HG03108 (cell line): ENCODE results near the gene SYT2.
"Not testable (repeated sequence)": the region's sequence is repeated elsewhere in the genome, so short reads cannot be mapped to it uniquely, and the experiment has no call there.

Experiments used
- ATAC-seq: cut with Tn5 transposase; IDR thresholded peaks from one replicate; pipeline ENCODE4 v1.9.1; 2021; ENCODE audit warnings: moderate library complexity; ENCODE audit not compliant: unreplicated experiment

SYT2 gene

DNA sequence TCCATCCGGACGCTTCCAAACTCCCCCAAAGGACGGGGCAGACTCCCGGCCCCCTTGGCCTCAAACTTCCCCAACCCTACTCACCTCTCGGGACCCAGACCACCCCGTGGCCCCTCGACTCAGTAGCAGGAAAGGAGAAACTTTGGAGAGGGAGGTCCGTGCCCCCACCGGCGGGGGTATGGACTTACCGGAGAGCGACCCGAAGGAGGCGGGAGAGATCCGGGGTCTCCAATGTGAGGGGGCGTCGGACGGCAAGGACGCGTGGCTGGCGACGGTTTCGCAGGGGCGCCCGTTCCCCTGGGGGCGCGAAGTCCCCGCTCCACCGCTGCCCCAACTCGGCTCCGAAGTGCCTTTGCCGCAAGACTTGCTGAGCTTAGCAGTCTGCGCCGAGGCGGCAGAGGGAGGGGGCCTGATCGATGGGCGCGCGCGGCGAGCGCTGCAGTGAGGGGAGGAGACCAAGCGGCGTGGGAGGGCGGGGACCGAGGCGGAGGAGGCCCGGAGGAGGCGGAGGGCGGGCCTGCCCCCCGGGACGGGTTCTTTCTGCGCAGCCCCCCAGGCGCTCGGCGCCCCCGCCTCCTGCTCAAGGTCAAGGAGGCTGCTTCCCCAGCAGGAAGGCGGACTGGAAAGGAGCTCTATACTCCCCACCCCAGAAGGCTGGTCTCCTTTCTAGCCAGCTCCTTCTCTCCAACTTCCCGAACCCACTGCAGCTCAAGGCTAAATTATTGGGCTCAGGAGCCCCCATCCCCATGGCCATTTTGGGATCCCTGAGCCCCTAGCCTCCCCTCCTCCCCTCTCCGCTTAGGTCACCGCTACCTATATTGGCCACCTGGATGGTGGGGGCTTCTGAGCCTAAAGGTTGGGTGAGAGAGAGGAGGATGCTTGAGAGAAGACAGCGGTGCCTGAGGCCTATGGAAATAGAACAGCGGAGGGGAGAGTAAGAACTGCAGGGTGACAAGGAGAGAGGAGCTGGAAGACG lies at the start of gene SYT2:
Gene SYT2 (minus strand): TSS at position 385 of the 976 bp plus-strand sequence. CDS start 104,682 bp downstream, outside the sequence.
- no peak for ATAC-seq

DNA sequence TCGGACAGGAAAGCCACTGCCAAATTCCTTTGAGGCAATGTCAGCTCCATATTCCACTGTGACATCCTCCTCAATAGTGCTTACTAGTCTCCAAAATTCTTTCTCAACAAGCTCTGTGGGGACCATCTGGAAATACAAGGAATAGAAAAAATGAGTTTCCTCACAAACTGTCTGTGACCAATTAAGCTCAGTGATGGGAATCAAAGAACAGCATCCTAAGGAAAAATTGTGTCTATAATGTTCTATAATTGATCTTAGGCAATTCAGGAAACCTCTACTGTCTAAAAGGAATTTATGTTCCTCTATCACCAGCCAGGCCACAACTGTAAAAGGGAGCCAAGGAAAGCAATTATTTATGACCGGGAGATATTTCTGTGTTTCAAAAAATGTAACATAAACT lies 46.1 kb upstream of the SYT2 start:
- no peak for ATAC-seq

DNA sequence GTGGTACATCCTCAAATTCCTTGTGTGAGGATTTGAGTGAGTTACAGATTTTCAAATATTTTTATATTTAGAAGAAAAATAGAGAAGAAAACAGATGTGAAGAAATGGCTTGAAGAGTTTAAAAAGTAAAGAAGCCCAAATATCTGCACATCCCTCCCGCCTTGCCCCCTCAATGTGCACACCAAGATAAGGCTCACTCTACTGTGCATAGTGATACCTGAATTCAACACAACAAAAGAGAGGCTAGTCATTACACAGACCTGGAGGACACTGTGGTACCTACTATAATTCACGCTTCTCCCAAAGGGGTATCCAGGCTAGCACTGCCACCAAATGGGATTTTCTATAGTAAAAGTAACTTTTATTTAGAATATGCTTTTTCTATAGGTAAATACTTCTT lies 44.0 kb upstream of the SYT2 start:
- no peak for ATAC-seq

DNA sequence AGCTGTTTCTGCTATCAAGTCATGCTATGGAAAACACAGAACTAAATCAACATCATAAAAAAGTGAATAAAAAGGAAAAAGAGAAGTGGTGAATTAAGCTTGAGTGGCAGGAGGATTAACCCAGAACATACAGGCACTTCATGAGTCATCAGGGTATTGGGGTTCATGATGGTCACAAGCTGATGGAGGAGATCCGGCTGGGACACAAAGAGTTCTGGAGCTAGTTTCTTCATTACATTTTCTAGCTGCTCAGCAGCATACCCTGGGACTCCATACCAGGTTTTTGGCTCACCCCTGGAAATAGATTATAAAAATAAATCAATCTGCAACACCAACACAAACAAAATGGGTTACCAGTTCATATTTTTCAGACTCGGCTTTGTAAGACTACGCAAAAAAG lies 42.5 kb upstream of the SYT2 start:
- no peak for ATAC-seq

DNA sequence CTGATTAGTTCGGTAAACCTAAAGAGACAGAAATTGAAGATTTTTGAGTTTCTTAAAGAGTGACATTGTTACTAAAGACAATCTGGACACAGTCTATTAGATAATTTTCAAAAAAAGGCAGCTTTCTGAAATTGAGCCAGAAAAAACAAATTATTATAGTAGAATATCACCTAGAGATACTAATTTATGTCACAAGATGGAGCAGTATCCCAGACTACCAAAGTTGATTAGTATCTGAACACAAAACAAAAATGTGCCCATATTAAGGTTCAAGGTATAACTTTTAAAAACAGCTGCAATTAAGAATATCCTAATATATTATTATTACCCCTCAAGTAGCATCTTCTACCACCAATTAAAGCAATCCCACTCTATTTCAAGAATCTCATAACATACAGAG lies 40.5 kb upstream of the SYT2 start:
- no peak for ATAC-seq

DNA sequence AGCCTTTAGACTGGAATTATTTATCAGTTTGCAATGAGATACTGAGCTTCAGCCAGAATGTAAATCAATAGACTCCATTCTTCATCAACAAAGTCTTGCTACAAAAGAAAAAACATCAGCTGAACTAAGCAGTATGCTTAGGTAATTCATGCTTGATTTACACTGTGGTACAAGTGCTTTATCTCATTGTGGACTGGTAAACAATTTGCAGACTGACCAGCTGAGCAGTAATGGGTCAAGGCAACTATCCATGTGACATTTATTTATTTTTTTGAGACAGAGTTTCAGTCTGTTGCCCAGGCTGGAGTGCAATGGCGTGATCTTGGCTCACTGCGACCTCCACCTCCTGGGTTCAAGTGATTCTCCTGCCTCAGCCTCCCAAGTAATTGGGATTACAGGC lies 39.8 kb upstream of the SYT2 start:
- ATAC-seq = no peak

DNA sequence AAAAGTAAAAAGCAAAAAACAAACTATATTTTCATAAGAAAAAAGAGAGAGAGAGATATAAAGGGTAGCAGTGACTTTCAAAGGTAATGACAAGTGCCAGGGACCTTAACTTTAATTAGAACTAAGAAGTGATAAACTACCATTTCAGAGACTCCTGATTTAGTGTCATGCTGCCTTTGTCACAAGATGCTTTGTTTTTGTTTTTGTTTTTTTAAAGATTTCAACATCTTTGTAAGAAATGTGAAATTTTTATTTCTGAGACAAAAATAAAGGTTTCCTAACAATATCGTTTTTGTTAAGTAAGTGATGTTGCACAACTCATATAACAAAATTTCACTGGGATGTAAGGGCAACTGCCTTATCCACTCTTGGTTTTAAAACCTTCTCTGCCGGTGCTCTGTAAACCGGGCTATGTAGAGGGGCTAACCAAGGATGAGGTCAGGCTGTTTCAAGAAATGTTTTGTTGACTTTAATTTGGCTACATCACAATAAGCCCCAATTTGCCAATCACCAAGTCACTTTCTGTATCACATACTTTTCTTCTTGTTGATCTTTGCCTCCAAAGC lies 35.2 kb upstream of the SYT2 start:
- no peak for ATAC-seq

DNA sequence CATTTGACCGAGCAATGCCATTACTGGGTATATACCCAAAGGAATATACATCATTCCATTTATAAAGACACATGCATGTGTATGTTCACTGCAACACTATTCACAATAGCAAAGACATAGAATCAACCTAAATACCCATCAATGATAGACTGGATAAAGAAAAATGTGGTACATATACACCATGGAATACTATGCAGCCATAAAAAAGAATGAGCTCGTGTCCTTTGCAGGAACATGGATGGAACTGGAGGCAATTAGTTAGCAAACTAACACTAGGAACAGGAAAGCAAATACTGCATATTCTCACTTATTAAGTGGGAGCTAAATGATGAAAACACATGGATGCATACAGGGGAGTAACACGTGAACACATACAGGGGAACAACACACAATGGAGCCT lies 34.5 kb upstream of the SYT2 start:
- not testable (repeated sequence) for ATAC-seq

DNA sequence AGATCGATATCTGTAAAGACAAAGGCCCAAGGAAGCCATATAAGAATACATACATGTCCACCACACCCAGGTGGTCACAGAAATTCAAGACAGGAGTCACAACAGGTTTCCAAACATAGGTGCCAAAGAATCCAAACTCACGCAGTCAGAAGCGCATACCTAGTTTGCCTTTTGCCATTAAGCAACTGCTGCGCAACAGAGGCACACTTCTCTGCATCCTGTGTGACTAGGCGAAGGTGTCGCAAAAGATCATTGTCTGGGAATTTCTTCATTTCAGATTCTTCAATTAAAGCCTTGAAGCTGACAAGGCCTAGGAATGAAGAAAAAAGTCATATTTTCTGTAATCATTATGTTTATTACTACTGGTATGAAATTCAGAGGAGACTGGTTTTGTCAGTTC lies 32.2 kb upstream of the SYT2 start:
- no peak for ATAC-seq

DNA sequence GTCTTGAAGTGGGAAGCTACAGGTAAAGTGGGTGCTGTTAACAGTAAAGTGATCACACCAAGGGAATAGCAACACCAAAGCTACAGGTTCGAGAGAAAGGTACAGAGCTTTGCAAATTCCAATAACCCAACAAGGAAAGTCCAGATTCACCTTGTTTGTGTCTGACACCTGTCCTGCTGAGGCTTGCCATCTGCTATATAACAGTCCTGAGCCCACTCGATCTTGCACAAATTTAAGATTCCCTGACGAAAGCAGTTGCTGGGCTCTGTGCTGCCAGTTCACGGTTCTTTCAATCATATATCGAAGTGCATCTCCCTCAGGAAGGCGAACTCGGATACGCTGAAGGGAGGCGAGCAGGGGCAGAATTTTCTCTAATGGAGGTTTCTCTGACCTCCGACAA lies 23.0 kb upstream of the SYT2 start:
- no peak for ATAC-seq

DNA sequence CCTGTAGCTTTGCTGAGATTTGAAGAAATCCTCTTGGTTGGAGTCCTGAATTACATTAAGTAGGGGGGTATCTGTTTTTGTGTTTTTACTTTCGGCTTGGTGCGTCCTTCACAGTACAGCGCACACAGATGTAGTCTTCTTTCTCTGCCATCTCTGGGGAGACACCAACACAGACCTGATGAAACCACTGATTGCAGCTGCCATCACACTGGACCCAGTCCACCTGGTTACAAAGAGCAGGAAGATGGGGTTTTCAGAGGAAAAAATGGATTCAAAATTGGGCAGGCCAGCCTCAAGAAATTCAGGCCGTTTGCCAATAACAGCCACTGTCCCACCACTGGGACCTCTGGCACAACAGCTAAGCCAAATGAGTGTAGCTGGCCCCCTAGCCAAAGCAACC lies 18.7 kb upstream of the SYT2 start:
- no peak for ATAC-seq

DNA sequence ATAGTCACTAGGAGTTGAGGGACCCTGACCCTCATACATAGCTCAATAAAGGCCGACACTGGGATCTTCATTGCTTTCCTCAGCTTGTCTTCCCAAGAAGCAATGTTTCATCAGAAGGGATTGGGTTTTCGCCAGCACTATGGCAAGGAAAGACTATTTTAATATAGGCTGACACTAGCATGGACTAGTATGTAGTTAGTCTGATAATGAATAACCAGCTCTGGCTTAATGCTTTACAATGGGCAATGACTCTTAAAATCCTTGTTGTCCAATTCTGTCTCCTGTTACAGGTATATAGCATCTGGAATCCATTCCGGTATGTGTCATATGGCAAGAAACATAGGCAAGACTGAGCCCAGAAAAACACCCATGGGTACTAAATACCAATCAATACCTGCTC lies 15.3 kb upstream of the SYT2 start:
- no peak for ATAC-seq

DNA sequence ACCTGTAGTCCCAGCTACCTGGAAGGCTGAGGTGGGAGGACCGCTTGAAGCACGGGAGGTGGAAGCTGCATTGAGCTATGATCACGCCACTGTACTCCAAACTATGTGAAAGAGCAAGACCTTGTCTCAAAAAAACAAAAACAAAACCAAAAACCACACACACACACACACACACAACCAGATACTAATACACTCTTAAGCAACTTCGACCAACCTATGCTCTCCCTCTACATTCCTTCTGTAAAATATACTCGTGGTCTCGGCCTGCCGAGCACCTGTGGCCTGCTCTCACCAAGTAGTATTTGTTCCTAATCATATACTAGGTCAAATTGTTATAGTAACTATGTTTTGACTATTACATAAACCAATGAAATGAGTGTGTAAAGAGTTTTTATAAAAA lies 13.5 kb upstream of the SYT2 start:
- no peak for ATAC-seq

DNA sequence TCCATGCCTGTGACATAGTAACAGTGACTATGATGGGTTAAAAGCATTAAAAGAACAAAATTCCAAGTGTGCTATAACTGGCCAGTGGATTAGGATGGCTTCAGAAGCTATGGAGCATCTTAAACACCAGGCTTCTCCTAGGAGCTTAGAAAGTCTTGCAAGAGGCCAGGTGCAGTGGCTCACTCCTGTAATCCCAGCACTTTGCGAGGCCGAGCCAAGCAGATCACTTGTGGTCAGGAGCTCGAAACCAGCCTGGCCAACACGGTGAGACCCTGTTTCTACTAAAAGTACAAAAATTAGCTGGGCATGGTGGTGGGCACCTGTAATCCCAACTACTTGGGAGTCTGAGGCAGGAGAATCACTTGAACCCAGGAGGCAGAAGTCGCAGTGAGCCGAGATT lies 12.8 kb upstream of the SYT2 start:
- ATAC-seq = not testable (repeated sequence)

DNA sequence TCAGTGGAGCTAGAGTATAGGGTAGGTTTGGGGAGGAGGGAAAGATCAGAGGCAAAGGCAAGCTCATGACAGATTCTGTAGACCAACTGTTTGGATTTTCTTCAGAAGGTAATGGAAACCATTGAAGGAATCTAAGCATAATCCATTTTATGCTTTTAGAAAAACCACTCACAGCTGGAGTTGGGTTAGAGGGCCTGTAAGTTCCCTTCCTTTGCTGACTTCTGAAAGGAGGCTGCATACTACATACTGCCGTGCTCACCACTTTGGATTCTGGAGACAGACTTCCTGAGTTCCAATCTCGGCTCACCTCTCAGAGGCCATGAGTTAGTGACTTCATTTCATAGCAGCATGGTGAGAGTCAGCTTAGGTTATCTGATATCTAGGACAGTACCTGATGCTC lies 6.4 kb upstream of the SYT2 start:
- ATAC-seq = no peak

DNA sequence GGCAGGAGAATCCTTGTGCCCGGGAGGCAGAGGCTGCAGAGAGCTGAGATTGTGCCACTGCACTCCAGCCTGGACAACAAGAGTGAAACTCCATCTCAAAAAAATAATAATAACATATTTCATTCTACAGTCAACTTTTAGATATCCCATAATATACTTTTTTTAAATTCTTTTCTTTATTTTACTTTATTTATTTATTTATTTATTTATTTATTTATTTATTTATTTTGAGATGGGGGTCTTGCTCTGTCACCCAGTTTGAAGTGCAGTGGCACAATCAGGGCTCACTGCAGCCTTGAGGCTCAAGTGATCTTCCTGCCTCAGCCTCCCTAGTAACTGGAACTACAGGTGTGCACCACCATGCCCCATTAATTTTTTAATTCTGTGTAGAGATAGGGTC lies 3.9 kb upstream of the SYT2 start:
- not testable (repeated sequence) for ATAC-seq

DNA sequence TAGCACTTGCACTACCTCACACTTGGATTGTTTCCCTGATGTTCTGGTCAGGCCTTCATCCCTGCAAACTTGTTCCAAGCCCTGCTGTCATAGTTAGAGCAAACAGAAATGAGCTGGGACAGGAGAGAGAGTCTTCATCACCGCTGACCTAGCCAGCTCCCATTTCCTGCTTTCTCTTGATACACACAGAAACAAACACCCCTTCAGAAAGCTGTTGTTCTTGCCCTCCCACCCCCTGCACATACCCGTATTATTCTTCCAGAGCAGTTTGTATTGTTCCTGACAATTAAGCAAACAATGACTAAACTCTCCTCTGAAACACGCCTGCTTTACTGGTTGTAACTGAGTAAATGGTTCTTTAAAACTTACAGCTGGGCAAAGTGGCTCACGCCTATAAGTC lies 2.9 kb upstream of the SYT2 start:
- no peak for ATAC-seq

DNA sequence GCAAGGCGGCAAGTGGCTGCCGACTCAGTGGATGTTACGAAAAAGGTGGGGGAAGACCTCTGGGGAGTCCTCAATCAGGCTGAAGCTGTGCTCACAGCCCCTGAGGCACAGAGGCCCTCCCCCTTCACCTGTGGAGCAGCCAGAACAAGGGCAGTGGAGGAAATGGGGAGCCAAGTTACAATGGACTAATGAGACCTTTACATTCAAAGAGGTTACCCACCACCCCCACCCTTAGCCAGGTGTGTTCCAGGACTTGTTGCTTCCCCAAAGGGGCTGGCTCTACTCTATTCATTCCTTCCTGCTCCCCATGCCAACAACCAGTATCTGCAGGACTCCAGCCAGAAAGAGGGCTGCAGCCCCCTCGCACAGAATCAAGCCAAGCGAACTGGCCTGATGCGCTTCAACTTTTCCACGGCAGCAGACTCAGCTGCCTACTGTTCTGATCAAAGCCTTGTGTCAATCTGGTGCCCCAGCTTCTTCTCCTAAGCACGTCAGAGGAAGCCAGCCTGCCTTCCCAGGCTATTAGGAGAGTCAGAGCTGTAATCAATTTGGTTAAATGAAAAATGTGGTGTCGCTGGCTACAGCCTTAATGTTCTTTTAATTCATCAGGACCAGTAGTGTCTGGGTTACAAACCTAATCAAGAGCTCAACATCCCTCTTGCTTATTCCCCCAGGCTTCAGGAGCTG lies 1.8 kb upstream of the SYT2 start:
- ATAC-seq = no peak

DNA sequence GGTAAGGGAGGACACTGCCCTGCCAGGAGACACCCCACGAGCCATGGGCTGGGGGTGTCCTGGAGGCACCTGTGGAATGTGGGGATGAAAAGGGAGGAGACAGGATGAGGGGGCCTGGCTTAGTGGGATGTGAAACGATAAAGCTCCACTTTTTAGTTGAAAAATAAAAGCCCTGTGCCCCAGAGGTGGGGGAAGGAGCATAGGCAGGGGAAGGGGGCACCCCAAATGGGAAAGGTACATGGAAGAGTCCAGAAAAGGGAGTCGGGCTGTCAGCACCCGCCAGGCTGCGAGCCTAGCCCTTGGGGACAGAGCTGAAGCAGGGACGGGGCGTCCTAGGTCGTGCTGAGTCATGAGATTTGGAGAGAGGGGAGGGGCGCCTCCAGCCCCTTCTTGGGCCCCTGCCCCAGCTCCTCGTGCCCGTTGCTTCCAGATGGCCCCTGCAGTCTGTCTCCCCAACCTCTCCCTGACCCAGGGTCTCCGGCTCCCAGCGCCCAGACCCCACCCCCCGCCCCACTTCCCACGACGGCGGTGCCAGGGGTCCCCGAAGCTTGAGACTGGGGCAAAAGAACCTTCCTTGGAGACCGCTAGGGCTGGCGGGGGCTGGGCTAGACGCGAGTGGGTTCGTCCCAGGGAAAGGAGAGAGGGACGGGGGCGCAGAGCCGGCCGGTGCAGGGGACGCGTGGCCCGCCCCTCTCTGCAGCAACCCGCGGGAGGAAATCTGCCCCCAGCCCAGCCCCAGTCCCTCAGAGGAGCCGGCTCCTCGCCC lies 795 bp downstream of the SYT2 start:
- ATAC-seq = no peak

DNA sequence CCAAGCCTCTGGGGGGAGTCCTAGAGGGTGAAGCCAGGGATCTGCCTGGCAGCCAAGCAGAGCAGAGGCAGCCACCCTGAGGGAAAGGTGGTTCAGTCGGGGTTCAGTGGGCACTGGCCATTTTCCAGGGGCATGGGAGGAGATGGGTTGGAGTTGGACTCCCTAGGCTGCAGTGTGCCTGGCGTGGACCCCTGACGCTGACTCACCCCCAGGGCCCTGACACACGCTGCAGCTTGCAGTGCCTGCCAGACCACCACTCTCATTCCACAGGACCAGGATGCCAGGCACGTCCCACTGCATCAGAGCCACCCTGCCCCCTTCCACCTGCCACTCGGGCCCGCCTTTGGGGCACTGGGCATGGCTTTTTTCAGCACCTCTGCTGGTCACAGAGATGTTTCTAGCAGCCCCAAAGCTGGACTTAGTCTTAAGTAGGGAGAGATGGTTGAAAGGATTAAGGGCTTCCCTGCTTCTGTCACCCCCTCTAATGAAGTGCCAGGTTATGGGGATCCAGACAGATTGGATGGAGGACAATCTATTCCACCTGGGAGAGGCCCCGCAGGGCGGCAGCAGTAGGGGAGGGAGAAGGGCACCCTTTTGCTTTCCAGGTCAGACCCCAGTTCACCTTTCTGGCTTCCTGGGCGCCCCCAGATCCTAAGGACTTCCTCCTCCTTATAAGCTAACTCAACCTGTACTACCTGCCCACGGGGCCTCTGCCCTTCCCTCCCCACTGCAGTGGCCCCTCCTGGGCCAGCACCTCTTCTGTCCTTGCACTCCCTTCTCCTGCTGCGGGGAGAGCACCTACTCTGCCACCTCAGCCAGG lies 1.6 kb downstream of the SYT2 start:
- ATAC-seq = no peak
